ENCODE data around the gene RCC1.

DNA sequence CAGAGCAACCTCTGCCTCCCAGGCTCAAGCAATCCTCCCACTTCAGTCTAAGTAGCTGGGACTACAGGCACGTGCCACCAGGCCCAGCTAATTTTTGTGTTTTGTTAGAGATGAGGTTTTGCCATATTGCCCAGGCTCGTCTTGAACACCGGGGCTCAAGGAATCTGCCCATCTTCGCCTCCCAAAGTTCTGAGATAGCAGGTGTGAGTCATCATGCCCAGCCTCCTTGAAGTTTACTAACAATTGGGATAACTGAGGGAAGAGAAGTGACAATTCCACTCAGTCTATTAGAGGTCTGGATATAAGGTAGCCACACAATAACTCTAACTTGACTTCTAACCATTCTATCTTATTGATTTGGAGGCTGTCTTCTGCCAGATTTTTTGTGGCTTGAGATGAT is 6.3 kb upstream of the RCC1 start:
- no peak for TF ChIP-seq SP1 (CRISPR knock-in tag; conservative IDR thresholded peaks at IDR 0.05)
- TF ChIP-seq JUN (CRISPR knock-in tag; IDR thresholded peaks at IDR 0.05): no peak
- TF ChIP-seq SMAD3 (CRISPR knock-in tag; IDR thresholded peaks at IDR 0.05; ENCODE audit: borderline replicate concordance): no peak
